Vagina (tissue), 2 donors: ENCODE measurements around the gene ETV4. TPM values are rescaled to one million over a fixed set of nuclear protein-coding genes. Genes with fewer than 3 reads are reported as not detected.
A peak's percentile ranks its signal among the peaks of the same experiment; 100 is the strongest.

Source experiments
- DNase-seq, 2 donors: peaks; one replicate each; pipeline ENCODE4 v3.0.0-alpha.2; 2017; ENCODE audit errors: extremely low spot score in 2 of 2
- H3K27ac ChIP-seq: fragments of 200-600 bp; sonication (generic); one replicate; pipeline ENCODE4 v1.5.1; 2019
- H3K27me3 ChIP-seq: fragments of 200-600 bp; sonication (generic); one replicate; pipeline ENCODE4 v1.5.1; 2019
- H3K36me3 ChIP-seq, 2 donors: fragments of 200-600 bp; sonication (generic); one replicate each; pipeline ENCODE4 v1.5.1; 2017 to 2019
- H3K4me1 ChIP-seq: fragments of 200-600 bp; sonication (generic); one replicate; pipeline ENCODE4 v1.5.1; 2019
- H3K4me3 ChIP-seq, 2 donors: fragments of 200-600 bp; sonication (generic); 1 replicate in 1 of 2; 2 replicates in 1 of 2; pipeline ENCODE4 v1.5.1; 2016 to 2019
- H3K9me3 ChIP-seq: fragments of 200-600 bp; sonication (generic); one replicate; pipeline ENCODE4 v1.5.1; 2019
- POLR2A ChIP-seq, 2 donors: fragments of 450-650 bp; IDR thresholded peaks; one replicate each; pipeline ENCODE4 v1.6.1; 2017; ENCODE audit warnings: antibody characterized with exemption in 2 of 2, mild to moderate bottlenecking in 2 of 2, moderate library complexity in 2 of 2
- POLR2AphosphoS5 ChIP-seq, 2 donors: sonication (generic); formaldehyde crosslinking; IDR thresholded peaks; one replicate each; pipeline ENCODE4 v1.9.0; 2017; ENCODE audit warnings: antibody characterized with exemption in 2 of 2, mild to moderate bottlenecking in 2 of 2, low read depth in 1 of 2; ENCODE audit not compliant: insufficient read depth in 1 of 2
- intact Hi-C: fragments of 100-400 bp; cut with DNase I; formaldehyde crosslinking; loops from one replicate; pipeline ENCODE4 v1.15.1; 2023
- total RNA-seq: library from RNA; depleted of rRNA; stranded (reverse); fragments of >200 nt; gene quantifications from one replicate; pipeline ENCODE4 v1.2.3, GENCODE V29; 2016
- TF ChIP-seq, protein P1 (sequence below), 3 experiments: fragments of 450-650 bp in 2 of 3; fragments of 200-600 bp in 1 of 3; sonication (generic) in 1 of 3; IDR thresholded peaks; one replicate each; pipeline ENCODE4 v1.5.1; 2017 to 2019; ENCODE audit warnings: antibody characterized with exemption in 3 of 3, mild to moderate bottlenecking in 2 of 3, moderate library complexity in 2 of 3

The ETV4 gene
- total RNA-seq, 1 donor from 2014 or later = 5.4 TPM

DNA sequence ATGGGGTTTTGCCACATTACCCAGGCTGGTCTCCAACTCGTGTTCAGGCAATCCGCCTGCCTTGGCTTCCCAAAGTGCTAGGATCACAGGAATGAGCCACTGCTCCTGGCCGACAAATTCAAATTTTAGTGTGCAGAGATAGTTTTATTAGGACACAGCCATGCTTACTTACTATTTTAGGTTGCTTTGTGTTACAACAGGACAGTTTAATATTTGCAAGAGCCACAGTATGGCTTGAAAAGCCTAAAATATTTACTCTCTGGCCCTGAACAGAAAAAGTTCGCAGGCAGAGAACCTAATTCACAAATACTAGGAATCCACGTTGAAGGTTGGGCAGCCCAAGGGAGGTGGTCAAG lies 12.6 kb upstream of the ETV4 start:
- Histone ChIP-seq H3K27me3 (no peaks in the 10 kb centered on the region), H3K36me3 (no peaks in the 10 kb centered on the region), H3K4me3 (no peak overlapping the region), H3K27ac (no peak overlapping the region), H3K4me1 (peaks cover 15% of the 10 kb centered on the region), H3K9me3 (no peaks in the 10 kb centered on the region)
- TF ChIP-seq, protein P1, sequence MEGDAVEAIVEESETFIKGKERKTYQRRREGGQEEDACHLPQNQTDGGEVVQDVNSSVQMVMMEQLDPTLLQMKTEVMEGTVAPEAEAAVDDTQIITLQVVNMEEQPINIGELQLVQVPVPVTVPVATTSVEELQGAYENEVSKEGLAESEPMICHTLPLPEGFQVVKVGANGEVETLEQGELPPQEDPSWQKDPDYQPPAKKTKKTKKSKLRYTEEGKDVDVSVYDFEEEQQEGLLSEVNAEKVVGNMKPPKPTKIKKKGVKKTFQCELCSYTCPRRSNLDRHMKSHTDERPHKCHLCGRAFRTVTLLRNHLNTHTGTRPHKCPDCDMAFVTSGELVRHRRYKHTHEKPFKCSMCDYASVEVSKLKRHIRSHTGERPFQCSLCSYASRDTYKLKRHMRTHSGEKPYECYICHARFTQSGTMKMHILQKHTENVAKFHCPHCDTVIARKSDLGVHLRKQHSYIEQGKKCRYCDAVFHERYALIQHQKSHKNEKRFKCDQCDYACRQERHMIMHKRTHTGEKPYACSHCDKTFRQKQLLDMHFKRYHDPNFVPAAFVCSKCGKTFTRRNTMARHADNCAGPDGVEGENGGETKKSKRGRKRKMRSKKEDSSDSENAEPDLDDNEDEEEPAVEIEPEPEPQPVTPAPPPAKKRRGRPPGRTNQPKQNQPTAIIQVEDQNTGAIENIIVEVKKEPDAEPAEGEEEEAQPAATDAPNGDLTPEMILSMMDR (IDR thresholded peaks at IDR 0.05) = no peak
- TF ChIP-seq POLR2A (IDR thresholded peaks at IDR 0.05) = no peak
- no peak for TF ChIP-seq POLR2AphosphoS5 (IDR thresholded peaks at IDR 0.05; ENCODE audit: insufficient read depth in 1 of 2, low read depth in 1 of 2)
- intact Hi-C loops = no loop called here
- DNase-seq = no peak

DNA sequence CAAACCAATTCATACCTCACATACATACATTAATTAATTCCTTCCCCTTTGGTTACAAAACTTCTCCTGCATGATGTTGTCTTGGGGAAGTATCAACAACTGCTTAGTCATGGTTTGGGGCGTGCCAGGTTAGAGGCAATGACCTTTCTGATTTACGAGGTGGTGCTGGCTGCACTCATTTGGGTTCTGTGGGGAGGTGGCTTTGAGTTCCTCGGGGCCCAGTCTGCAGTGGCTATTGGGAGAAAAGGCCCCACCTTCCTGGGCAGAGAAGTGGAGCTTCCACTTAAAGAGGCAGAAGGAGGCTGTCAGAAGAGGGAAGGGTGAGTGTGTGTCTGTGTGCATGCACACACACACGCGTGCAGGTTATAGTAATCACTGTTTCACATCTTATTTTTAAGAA lies 10.2 kb upstream of the ETV4 start:
- H3K27ac ChIP-seq = no peak overlapping the region
- intact Hi-C loops = no loop called here
- H3K36me3 ChIP-seq = no peaks in the 10 kb centered on the region
- H3K27me3 ChIP-seq = no peaks in the 10 kb centered on the region
- no peaks in the 10 kb centered on the region for H3K9me3 ChIP-seq
- TF ChIP-seq, protein P1 (IDR thresholded peaks at IDR 0.05) = no peak
- TF ChIP-seq POLR2A (IDR thresholded peaks at IDR 0.05) (no peak), POLR2AphosphoS5 (IDR thresholded peaks at IDR 0.05; ENCODE audit: insufficient read depth in 1 of 2, low read depth in 1 of 2) (peak; percentile 13 to 66)
- no peak for DNase-seq
- H3K4me3 ChIP-seq = no peak overlapping the region
- H3K4me1 ChIP-seq = peaks cover 8% of the 10 kb centered on the region

DNA sequence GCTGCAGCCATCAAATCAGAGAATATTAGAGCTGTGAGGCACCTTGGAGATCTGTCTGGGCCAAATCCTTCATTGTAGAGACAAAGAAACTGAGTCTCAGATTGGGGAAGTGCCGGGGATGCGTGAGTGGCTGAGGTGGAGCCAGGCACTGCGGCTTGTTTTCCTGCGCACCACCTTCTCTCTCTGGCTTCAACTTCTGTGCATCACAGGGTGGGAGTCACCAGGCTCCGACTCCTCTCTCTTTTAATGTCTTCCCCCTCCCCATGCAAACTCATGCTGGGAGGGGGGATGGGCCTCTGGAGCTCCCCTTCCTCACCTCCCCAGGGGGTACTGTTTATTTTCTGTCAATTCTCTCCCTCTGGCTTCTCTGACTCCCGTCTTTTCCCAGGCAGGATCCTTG lies 8.7 kb upstream of the ETV4 start:
- intact Hi-C loops = no loop called here
- DNase-seq = no peak
- H3K36me3 ChIP-seq = no peaks in the 10 kb centered on the region

DNA sequence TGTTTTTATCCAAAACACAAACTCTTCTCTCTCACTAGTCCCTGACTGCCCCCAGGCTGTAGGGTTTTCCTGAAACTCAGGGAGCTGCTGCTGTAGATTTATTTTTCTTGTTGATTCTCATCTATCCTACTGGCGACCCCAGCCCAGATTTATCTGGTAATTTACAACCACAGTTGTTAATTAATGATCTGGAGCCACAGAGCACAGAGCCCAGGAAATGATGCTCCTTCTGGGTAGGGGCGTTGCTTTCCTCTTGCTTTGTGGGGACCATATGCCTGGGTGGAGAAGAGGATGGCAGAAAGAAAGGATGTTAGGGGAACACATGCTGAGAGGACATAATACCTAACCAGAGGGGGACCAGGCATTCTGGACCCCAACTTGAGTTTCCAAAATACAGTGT lies 7.4 kb upstream of the ETV4 start:
- no peak for DNase-seq
- TF ChIP-seq, protein P1 (IDR thresholded peaks at IDR 0.05) = no peak
- TF ChIP-seq POLR2AphosphoS5 (IDR thresholded peaks at IDR 0.05; ENCODE audit: insufficient read depth in 1 of 2, low read depth in 1 of 2) (no peak), POLR2A (IDR thresholded peaks at IDR 0.05) (no peak)
- H3K4me1 ChIP-seq = peaks cover 8% of the 10 kb centered on the region
- H3K9me3 ChIP-seq = no peaks in the 10 kb centered on the region
- H3K27me3 ChIP-seq = no peaks in the 10 kb centered on the region
- no peak overlapping the region for H3K4me3 ChIP-seq
- no peak overlapping the region for H3K27ac ChIP-seq
- H3K36me3 ChIP-seq = no peaks in the 10 kb centered on the region
- intact Hi-C loops = no loop called here

More for the DNA sequence above, 8.7 kb upstream of the ETV4 start:
- Histone ChIP-seq H3K9me3 (no peaks in the 10 kb centered on the region), H3K4me3 (no peak overlapping the region), H3K27ac (no peak overlapping the region), H3K27me3 (no peaks in the 10 kb centered on the region), H3K4me1 (peaks cover 8% of the 10 kb centered on the region)
- TF ChIP-seq, protein P1 (IDR thresholded peaks at IDR 0.05) = no peak
- TF ChIP-seq POLR2AphosphoS5 (IDR thresholded peaks at IDR 0.05; ENCODE audit: insufficient read depth in 1 of 2, low read depth in 1 of 2) = no peak
- no peak for TF ChIP-seq POLR2A (IDR thresholded peaks at IDR 0.05)

DNA sequence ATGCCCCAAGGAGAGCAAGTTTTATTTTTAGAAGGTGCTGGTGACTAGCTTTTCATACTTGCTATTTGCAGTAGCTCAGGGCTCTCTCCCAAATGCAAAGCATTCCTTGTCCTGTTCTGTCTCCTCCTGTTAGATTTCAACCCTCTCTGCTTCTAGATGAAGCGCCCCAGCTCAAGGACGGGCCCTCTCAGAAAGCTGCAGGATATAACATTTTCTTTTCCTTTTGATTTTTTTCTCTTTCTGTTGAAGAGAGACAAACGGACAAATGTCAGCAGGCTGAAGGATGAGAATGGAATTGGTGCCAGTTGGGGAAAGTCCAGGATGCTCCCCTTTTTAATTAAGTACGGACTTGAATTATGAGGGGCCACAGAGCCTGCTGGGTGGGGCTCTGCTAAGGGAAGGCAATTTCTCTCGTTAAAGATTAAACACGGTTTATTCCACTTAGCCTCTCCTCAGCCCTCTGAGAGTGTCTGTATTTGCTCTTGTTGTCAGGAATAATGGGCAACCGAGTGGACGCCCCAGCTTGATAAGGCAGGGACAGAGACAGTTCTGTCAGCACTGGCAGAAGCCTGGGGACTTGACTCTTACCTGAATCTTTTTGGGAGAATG lies 6.2 kb upstream of the ETV4 start:
- no peaks in the 10 kb centered on the region for H3K9me3 ChIP-seq
- TF ChIP-seq, protein P1 (IDR thresholded peaks at IDR 0.05) = no peak
- TF ChIP-seq POLR2A (IDR thresholded peaks at IDR 0.05) (no peak), POLR2AphosphoS5 (IDR thresholded peaks at IDR 0.05; ENCODE audit: insufficient read depth in 1 of 2, low read depth in 1 of 2) (no peak)
- H3K4me3 ChIP-seq = no peak overlapping the region
- H3K36me3 ChIP-seq = no peaks in the 10 kb centered on the region
- intact Hi-C loops = no loop called here
- H3K27me3 ChIP-seq = no peaks in the 10 kb centered on the region
- H3K4me1 ChIP-seq = peaks cover 8% of the 10 kb centered on the region
- no peak overlapping the region for H3K27ac ChIP-seq
- no peak for DNase-seq
